ENCODE results near the gene TNFRSF25.
A peak's percentile ranks its signal among the peaks of the same experiment; 100 is the strongest.

The TNFRSF25 gene

DNA sequence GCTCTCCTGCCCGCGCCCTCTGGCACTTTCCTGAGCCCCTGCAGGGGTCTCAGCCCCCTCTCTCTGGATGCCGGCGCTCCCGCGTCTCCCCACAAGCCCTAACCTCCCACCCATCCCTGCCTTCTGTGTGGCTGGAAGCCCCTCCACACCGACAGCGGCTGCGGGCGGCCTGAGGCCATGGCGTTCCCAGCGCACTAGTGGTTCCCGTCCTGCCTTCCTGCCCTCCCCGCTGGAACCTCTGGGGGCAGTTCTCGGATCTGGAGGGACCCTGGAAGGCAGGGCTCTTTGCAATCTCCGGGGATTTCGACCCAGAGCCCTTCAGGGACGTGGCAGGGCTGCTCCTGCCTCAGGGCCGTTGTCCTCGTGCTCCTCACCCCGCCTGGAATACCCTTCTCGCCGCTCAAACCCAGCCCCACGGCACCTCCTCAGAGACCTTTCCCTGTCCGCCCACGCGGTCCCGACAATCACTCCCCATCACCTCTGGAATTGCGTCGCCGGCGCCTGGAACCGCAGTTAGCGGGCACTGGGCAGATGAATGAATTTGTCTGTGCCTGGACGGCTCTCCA is 41.9 kb downstream of the TNFRSF25 start:
- H3K4me3 Mint-ChIP-seq = peak overlapping the region; percentile 26
- H3K27ac Mint-ChIP-seq = no peak overlapping the region

DNA sequence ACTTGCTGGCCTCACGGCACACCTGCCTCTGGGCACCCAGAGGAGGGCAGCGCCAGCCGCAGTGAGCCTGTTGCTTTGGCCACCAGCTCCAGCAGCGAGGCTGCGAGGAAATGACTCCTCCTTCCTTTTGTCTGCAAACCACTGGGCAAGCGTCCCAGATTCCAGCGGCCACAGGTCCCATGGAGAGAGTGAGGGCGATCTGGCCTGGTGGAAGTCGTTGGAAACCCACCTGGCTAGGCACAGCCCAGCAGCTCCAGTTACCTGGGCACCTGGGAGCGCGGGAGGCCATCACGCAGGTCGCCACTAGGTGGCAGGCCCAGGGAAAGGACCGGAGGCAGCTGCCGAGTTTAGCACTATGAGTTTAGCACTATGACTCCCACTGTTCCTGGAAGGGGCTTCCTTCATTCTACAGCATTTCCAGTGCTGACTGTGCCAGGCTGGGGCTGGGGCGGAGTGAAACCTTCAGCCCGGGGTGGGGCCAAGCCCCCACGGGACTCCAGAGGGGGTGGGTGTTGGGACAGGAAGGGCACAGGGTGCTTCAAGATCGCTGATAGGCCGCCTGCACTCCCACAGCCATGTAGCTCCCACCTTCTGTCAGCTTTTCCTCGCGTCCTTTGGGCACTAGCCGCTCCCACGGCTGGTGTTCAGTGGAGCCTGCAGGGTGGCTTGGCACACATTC is 42.5 kb downstream of the TNFRSF25 start:
- Mint-ChIP-seq H3K9me3 (no peaks in the 10 kb centered on the region), H3K4me1 (ENCODE audit: low read depth) (peaks cover 15% of the 10 kb centered on the region), H3K4me3 (no peak overlapping the region), H3K36me3 (ENCODE audit: low read depth) (no peaks in the 10 kb centered on the region), H3K27me3 (peaks cover 67% of the 10 kb centered on the region), H3K27ac (no peak overlapping the region)
- DNase-seq = peak; percentile 82

More for the DNA sequence above, 41.9 kb downstream of the TNFRSF25 start:
- DNase-seq = no peak
- peaks cover 14% of the 10 kb centered on the region for H3K4me1 Mint-ChIP-seq (ENCODE audit: low read depth)
- no peaks in the 10 kb centered on the region for H3K9me3 Mint-ChIP-seq
- H3K36me3 Mint-ChIP-seq (ENCODE audit: low read depth) = no peaks in the 10 kb centered on the region
- peaks cover 63% of the 10 kb centered on the region for H3K27me3 Mint-ChIP-seq

- Mint-ChIP-seq H3K27me3 (peaks cover 81% of the 10 kb centered on the region), H3K36me3 (ENCODE audit: low read depth) (no peaks in the 10 kb centered on the region), H3K9me3 (no peaks in the 10 kb centered on the region)
Measured at GRCh38 chr1:6421266-6421665, 44.7 kb downstream of the TNFRSF25 start.

DNA sequence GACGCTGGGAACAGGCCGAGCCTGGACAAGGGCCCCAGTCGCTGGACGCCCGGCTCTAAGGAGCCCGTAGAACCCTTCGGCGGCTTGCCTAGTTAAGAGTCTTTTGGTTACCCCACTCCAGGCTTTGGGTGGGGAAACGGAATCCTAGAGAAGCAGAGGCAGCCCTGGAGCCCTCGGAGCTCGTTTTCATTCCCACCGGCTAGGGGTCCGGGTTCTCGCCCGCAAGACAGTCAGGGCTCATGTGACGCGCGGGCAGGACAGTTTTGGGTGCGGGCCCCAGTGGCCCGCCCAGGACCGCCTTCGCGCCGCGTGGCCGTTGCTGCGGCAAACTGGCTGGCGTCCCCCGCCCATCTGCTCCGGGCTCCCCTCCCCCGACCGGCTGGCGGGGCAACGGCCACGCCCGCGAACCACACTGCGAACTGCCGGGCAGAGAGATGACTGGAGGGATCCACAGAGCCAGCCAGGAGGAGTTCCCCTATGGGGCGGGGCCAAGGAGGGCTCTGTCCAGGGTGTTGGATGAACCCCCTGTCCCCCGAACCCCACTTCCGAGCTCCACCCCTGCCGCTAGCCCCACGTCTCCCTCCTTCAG is 45.4 kb downstream of the TNFRSF25 start:
- peaks cover 83% of the 10 kb centered on the region for H3K27me3 Mint-ChIP-seq
- H3K36me3 Mint-ChIP-seq (ENCODE audit: low read depth) = no peaks in the 10 kb centered on the region
- peaks cover 15% of the 10 kb centered on the region for H3K4me1 Mint-ChIP-seq (ENCODE audit: low read depth)
- no peak overlapping the region for H3K4me3 Mint-ChIP-seq
- DNase-seq = no peak
- no peak overlapping the region for H3K27ac Mint-ChIP-seq
- H3K9me3 Mint-ChIP-seq = no peaks in the 10 kb centered on the region

More at GRCh38 chr1:6421266-6421665, 44.7 kb downstream of the TNFRSF25 start:
- no peak overlapping the region for H3K4me3 Mint-ChIP-seq
- H3K27ac Mint-ChIP-seq = no peak overlapping the region
- no peak for DNase-seq
- peaks cover 15% of the 10 kb centered on the region for H3K4me1 Mint-ChIP-seq (ENCODE audit: low read depth)

DNA sequence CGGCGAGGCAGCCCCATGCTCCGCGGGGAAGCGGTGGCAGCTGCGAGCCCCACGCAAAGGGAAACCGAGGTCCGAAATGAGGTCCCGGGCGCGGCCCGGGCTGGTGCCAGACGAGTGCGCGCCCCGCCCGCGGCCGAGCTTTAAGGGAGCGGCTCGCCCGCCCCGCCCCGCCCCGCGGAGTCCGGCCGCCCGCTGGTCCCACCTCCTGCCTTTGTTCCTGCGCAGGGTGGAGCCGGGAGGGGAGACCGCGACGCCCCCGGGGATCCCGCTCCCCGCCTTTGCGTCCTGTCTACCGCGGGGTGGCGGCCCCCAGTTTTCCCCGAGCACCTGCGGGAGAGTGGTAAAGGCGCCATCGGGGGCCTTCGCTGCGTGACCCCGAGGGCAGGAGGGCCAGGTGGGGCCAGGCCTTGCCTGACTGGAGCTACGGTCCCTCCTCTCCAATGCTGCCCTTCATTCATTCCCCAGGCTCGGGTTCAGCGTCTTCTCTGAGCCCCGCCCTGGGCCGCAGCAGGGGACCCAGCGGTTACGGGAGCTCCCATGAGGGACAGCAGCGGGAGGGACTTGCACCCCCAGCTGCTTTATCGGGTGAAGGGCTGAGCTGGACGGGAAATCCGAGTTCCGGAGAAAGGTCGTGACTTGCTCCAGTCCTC is 46.0 kb downstream of the TNFRSF25 start, which contains the start of gene HES2:
HES2 (minus strand) TSS at position 116 of the 650 bp plus-strand sequence; CDS start at position 17, 99 bp downstream.
- DNase-seq = no peak
- Mint-ChIP-seq H3K4me1 (ENCODE audit: low read depth) (peaks cover 19% of the 10 kb centered on the region), H3K4me3 (no peak within 1 kb of the TSS), H3K9me3 (no peaks in the 10 kb centered on the region), H3K27me3 (peaks cover 85% of the 10 kb centered on the region), H3K36me3 (ENCODE audit: low read depth) (no peaks in the 10 kb centered on the region), H3K27ac (no peak within 1 kb of the TSS)

DNA sequence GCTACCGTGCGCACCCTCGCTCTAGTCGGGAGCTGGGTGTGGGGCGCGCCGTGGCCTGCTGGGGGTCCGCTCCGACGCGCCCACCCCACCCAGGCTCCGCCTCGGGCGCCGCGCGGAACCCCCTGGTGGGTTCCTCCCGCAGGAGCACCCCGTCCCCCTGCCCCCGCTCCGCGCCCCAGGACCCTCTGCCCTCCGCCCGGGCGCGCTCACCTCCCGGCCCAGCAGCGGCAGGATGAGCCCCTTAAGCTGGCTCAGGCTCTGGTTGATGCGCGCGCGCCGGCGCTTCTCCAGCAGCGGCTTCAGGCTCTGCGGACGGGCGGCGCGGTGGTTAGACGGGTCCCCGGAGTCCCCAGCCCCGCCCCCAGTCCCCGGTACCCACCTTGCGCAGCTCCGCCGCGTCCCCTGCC is 46.6 kb downstream of the TNFRSF25 start:
- no peak for DNase-seq
- H3K27me3 Mint-ChIP-seq = peaks cover 89% of the 10 kb centered on the region
- no peaks in the 10 kb centered on the region for H3K9me3 Mint-ChIP-seq
- no peak overlapping the region for H3K4me3 Mint-ChIP-seq
- no peaks in the 10 kb centered on the region for H3K36me3 Mint-ChIP-seq (ENCODE audit: low read depth)
- H3K27ac Mint-ChIP-seq = no peak overlapping the region
- peaks cover 24% of the 10 kb centered on the region for H3K4me1 Mint-ChIP-seq (ENCODE audit: low read depth)

DNA sequence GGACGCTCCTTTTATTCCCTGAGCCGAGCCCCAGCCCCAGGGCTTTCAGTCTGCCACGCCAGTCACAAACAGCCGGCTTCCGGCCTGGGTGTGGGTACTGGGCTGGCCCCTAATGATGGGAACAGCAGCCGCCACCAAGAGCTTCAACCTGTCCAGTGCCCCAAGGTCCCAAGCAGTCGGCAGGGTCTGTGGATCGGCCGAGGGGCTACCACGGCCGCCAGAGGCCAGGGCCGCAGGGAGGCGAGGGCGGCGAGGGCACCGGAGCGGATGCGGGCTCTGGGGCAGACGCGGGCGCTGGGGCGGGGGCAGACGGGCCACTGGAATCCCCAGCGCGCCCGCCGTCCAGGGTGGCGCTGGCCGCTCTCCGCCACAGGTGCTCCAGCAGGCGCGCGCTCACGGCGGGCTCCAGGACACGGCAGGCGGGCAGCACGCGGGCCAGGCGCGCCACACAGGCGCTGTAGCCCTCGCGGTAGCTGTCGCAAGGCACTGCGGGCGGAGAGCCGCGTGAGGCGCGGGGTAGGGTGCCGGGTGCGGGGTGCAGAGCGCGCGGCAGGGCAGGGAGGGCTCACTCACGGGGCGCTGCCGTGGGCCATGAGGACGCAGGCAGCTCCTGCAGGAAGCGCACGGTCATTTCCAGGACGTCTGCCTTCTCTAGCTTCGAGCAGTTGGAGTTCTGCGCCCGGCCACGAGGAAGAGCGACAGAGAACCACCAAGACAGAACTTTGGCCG is 47.1 kb downstream of the TNFRSF25 start:
- H3K36me3 Mint-ChIP-seq (ENCODE audit: low read depth) = no peaks in the 10 kb centered on the region
- DNase-seq = no peak
- H3K27ac Mint-ChIP-seq = no peak overlapping the region
- peaks cover 89% of the 10 kb centered on the region for H3K27me3 Mint-ChIP-seq
- peaks cover 21% of the 10 kb centered on the region for H3K4me1 Mint-ChIP-seq (ENCODE audit: low read depth)
- H3K9me3 Mint-ChIP-seq = no peaks in the 10 kb centered on the region
- no peak overlapping the region for H3K4me3 Mint-ChIP-seq

DNA sequence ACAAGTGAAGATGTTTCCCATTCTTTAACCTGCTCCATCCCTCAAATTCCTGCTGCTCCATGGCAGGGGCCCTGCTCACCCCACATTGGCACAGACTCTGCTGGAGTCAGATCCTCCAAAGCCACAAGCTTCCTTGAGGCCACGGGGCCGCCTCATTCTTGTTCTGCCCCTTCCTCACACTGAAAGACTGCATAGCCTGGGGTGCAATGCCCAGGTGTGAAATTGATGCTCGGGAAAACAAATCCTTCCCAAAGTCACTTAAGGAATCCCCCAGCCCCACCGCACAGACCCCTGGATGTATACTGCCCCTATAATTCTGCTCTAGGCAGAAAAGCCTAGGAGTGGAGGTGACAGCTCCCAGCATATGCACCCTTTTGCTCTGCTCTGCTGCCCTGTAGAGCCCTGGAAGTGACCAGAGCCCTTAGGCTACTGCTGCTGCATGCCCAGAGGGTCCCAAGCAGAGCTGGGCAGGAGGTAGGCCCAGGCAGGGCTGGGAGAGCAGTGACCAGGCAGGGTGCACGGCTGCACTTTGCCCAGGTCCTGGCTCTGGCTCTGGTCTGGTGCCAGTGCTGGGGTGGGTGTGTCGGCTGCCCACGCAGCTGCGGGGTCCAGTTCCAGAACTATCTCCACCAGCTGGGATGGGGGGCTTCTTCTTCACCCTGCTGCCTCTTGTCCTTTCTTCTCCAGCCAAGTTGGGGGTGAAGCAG is 47.9 kb downstream of the TNFRSF25 start:
- Mint-ChIP-seq H3K4me1 (ENCODE audit: low read depth) (peaks cover 16% of the 10 kb centered on the region), H3K9me3 (no peaks in the 10 kb centered on the region), H3K27me3 (peaks cover 89% of the 10 kb centered on the region), H3K36me3 (ENCODE audit: low read depth) (no peaks in the 10 kb centered on the region), H3K27ac (no peak overlapping the region), H3K4me3 (no peak overlapping the region)
- DNase-seq = no peak

DNA sequence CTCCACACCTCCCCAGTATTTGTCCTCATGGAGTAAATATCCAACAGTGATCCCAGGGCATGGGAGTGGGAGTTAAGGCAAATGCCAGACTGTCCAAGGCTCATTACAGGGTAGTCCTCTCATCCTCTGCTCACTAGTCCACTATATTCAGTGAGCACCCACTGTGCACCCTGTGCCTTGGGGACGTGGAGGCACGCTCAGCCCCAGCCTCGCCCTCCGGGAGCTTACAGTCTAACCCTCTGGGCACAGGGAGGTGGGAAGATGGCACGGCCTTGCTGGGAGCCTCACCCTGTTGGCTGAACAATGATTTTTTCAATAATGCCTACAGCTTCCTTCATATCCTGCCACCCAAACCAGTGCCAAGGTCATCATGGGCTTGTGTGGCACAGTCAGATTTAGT is 49.1 kb downstream of the TNFRSF25 start:
- no peak for DNase-seq
- no peak overlapping the region for H3K4me3 Mint-ChIP-seq
- no peak overlapping the region for H3K27ac Mint-ChIP-seq
- H3K27me3 Mint-ChIP-seq = peaks cover 85% of the 10 kb centered on the region
- peaks cover 16% of the 10 kb centered on the region for H3K4me1 Mint-ChIP-seq (ENCODE audit: low read depth)
- H3K9me3 Mint-ChIP-seq = no peaks in the 10 kb centered on the region
- no peaks in the 10 kb centered on the region for H3K36me3 Mint-ChIP-seq (ENCODE audit: low read depth)

DNA sequence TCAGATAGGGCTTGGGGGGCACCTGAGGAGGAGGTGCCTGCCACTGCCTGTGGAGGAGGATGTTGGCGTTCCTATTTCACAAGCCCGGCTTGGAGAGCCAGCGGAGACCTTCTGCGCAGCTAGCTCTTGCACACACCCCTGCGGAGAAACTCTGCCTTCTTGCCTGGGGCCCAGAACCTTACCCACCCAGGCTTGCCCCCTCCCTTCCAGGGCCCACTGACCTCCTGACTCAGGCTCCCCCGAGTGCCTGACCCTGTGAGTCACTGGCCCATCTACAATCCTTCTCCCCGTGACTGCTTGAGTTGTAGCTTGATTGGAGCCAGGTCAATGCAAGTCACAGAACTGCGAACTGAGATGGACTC is 49.7 kb downstream of the TNFRSF25 start:
- no peak for DNase-seq
- Mint-ChIP-seq H3K36me3 (ENCODE audit: low read depth) (no peaks in the 10 kb centered on the region), H3K4me1 (ENCODE audit: low read depth) (peaks cover 16% of the 10 kb centered on the region), H3K27ac (no peak overlapping the region), H3K4me3 (no peak overlapping the region), H3K9me3 (no peaks in the 10 kb centered on the region), H3K27me3 (peaks cover 79% of the 10 kb centered on the region)

DNA sequence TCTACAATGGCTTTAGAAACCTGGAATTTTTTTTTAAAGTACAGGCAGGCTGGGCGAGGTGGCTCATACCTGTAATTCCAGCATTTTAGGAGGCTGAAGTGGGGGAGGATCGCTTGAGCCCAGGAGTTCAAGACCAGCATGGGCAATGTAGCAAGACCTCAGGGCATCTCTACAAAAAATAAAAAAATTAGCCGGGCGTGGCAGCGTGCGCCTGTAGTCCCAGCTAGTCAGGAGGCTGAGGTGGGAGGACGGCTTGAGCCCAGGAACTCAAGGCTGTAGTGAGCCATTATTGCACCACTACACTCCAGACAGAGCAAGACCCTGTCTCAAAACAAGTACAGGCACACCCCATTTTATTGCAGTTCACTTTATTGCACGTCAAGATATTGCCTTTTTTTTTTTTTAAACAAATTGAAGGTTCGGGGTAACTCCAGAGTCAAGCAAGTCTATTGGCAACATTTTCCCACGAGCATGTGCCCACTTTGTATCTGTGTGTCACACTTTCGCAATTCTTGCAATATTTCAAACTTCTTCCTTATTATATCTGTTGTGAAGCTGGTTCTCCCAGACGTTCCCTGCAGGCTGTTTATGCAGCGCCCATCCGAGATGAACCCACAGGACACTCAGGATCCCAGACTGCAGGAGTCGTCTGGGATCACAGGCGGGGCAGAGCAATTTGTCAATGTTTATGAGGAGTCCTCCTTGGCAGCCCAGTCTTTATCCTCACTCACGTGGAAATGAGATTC is 50.9 kb downstream of the TNFRSF25 start:
- H3K4me3 Mint-ChIP-seq = no peak overlapping the region
- H3K36me3 Mint-ChIP-seq (ENCODE audit: low read depth) = no peaks in the 10 kb centered on the region
- H3K27ac Mint-ChIP-seq = no peak overlapping the region
- peaks cover 70% of the 10 kb centered on the region for H3K27me3 Mint-ChIP-seq
- DNase-seq = no peak
- no peaks in the 10 kb centered on the region for H3K9me3 Mint-ChIP-seq
- peaks cover 14% of the 10 kb centered on the region for H3K4me1 Mint-ChIP-seq (ENCODE audit: low read depth)

GRCh38 chr1:6414443-6414844 is 51.5 kb downstream of the TNFRSF25 start:
- Mint-ChIP-seq H3K4me3 (no peak overlapping the region), H3K27ac (no peak overlapping the region), H3K36me3 (ENCODE audit: low read depth) (no peaks in the 10 kb centered on the region), H3K27me3 (peaks cover 68% of the 10 kb centered on the region), H3K9me3 (no peaks in the 10 kb centered on the region), H3K4me1 (ENCODE audit: low read depth) (peaks cover 14% of the 10 kb centered on the region)
- DNase-seq = peak; percentile 64

DNA sequence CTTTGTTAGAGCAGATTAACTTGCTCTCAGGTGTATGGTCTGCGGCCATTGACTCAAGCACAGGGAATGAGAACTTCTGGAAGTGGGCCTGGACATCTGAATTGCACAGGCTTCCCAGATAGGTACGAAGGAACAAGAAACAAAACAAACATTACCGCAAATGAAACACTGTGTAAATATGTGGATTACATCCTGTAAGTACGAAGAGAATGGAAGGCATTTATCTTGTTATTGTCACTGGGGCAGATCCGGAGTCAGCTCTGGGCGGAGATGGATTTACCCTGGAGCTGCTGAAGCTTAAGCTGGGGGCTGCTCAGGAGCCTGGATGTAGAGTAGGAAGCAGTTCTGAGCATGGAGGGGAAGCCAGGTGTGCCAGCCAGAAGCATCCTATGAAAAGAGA is 53.1 kb downstream of the TNFRSF25 start:
- no peak overlapping the region for H3K27ac Mint-ChIP-seq
- no peak overlapping the region for H3K4me3 Mint-ChIP-seq
- no peaks in the 10 kb centered on the region for H3K9me3 Mint-ChIP-seq
- no peaks in the 10 kb centered on the region for H3K36me3 Mint-ChIP-seq (ENCODE audit: low read depth)
- peaks cover 56% of the 10 kb centered on the region for H3K27me3 Mint-ChIP-seq
- H3K4me1 Mint-ChIP-seq (ENCODE audit: low read depth) = peaks cover 12% of the 10 kb centered on the region
- no peak for DNase-seq

All from activated T-cell treated with anti-CD3 and anti-CD28 coated beads, Interleukin-2, amount 50 U/mL, for 24 hours (primary cell).